GM12873 (cell line): ENCODE data around the gene POLN.

Experiments used
- CTCF ChIP-seq: IDR thresholded peaks from 2 replicates; pipeline ENCODE4 v1.5.1; 2012; ENCODE audit warnings: low read depth, mild to moderate bottlenecking, moderate library complexity, low read length, control low read depth; ENCODE audit not compliant: insufficient read depth; ENCODE audit errors: missing control alignments

The POLN gene

GRCh38 chr4:2042204-2042946 is 199.5 kb downstream of the POLN start:
- TF ChIP-seq CTCF = no peak

GRCh38 chr4:2041239-2042130 is 200.4 kb downstream of the POLN start:
- no peak for TF ChIP-seq CTCF

- no peak for TF ChIP-seq CTCF
Observed at GRCh38 chr4:2040391-2041238, 201.3 kb downstream of the POLN start.

- TF ChIP-seq CTCF = no peak
Observed at GRCh38 chr4:2036866-2037265, 205.1 kb downstream of the POLN start.

DNA sequence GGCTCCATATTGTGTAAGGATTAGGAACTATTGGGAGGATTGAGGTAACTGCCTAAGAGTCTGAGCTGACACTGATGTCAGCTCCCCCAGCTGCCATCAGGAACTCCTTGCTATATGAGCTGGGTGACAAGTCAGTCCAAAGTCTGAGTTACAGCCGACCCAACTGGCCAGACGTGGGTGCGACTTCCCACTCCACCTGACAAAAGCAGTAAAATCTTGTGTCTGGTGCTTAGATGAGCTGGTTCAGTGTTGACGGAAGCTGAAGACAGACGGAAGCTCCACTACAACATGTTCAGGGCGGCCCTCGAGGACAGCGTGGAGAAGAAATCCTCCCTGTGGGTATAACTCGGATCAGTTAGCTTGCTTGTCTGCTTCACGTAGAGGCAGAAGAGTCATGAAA is 205.6 kb downstream of the POLN start:
- no peak for TF ChIP-seq CTCF

GRCh38 chr4:2025817-2026216 is 216.1 kb downstream of the POLN start:
- TF ChIP-seq CTCF = no peak

- no peak for TF ChIP-seq CTCF
Observed at GRCh38 chr4:2024683-2025082, 217.2 kb downstream of the POLN start.
